Glutamatergic neuron (in vitro differentiated cells): Measurements from ENCODE around the gene SDHAF2. TPM values are rescaled to one million over a fixed set of nuclear protein-coding genes. Genes with fewer than 3 reads are reported as not detected.
A peak's percentile ranks its signal among the peaks of the same experiment; 100 is the strongest.
"Not testable (repeated sequence)": the region's sequence is repeated elsewhere in the genome, so short reads cannot be mapped to it uniquely, and the experiment has no call there.

Source experiments
- DNase-seq: peaks from one replicate; pipeline ENCODE4 v3.0.0; 2022
- H3K27ac Mint-ChIP-seq: one replicate; pipeline ENCODE4 v1.8.0; 2020; ENCODE audit warnings: mild to moderate bottlenecking, mixed read lengths, inconsistent platforms; ENCODE audit not compliant: unreplicated experiment
- H3K27me3 Mint-ChIP-seq: one replicate; pipeline ENCODE4 v1.8.0; 2020; ENCODE audit warnings: mild to moderate bottlenecking, moderate library complexity, mixed read lengths, inconsistent platforms; ENCODE audit not compliant: unreplicated experiment
- H3K36me3 Mint-ChIP-seq: one replicate; pipeline ENCODE4 v1.8.0; 2020; ENCODE audit warnings: mild to moderate bottlenecking, mixed read lengths, inconsistent platforms; ENCODE audit not compliant: unreplicated experiment
- H3K4me1 Mint-ChIP-seq: one replicate; pipeline ENCODE4 v1.8.0; 2020; ENCODE audit warnings: mild to moderate bottlenecking, low read depth, mixed read lengths, inconsistent platforms; ENCODE audit not compliant: unreplicated experiment
- H3K4me3 Mint-ChIP-seq: one replicate; pipeline ENCODE4 v1.8.0; 2020; ENCODE audit warnings: mild to moderate bottlenecking, mixed read lengths, inconsistent platforms; ENCODE audit not compliant: unreplicated experiment
- H3K9me3 Mint-ChIP-seq: one replicate; pipeline ENCODE4 v1.8.0; 2020; ENCODE audit warnings: mild to moderate bottlenecking, moderate library complexity, mixed read lengths, inconsistent platforms; ENCODE audit not compliant: unreplicated experiment
- total RNA-seq: library from RNA; stranded (reverse); fragmentation: NEBNext Ultra II Directional; extraction: Animal tissue kit (Norgen Biotek cat#: 25700); gene quantifications from one replicate; pipeline ENCODE4 v1.2.1, GENCODE V29; 2021; ENCODE audit not compliant: unreplicated experiment
- TF ChIP-seq, protein P1 (sequence below): fragments of 200-600 bp; sonication (generic); IDR thresholded peaks from one replicate; pipeline ENCODE4 v1.5.0; 2021; ENCODE audit not compliant: partially characterized antibody, unreplicated experiment

The SDHAF2 gene
- total RNA-seq, 1 donor from 2014 or later, result 43.2 TPM

DNA sequence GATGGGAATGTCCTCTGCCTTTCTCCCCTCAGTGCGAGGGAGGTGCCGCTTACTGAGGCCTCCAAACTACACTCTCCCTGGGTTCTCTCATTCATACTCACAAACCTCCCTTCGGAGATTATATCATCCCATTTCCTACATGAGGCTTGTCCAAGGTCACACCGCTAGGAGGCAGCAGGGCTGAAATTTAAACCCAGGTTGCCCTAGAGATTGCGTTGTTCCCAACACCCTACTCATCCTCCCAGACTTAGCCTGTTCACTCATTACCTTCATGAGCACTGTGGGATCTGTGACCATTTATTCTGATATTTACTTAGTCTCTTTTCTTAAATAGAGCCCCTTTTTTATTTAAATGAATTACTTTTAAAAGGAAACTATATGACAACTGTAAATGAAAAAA lies 31.1 kb downstream of the SDHAF2 start:
- Mint-ChIP-seq H3K4me3 (no peak overlapping the region), H3K27ac (no peak overlapping the region), H3K4me1 (no peaks in the 10 kb centered on the region), H3K9me3 (peaks cover 4% of the 10 kb centered on the region), H3K27me3 (no peaks in the 10 kb centered on the region), H3K36me3 (no peaks in the 10 kb centered on the region)
- TF ChIP-seq, protein P1, sequence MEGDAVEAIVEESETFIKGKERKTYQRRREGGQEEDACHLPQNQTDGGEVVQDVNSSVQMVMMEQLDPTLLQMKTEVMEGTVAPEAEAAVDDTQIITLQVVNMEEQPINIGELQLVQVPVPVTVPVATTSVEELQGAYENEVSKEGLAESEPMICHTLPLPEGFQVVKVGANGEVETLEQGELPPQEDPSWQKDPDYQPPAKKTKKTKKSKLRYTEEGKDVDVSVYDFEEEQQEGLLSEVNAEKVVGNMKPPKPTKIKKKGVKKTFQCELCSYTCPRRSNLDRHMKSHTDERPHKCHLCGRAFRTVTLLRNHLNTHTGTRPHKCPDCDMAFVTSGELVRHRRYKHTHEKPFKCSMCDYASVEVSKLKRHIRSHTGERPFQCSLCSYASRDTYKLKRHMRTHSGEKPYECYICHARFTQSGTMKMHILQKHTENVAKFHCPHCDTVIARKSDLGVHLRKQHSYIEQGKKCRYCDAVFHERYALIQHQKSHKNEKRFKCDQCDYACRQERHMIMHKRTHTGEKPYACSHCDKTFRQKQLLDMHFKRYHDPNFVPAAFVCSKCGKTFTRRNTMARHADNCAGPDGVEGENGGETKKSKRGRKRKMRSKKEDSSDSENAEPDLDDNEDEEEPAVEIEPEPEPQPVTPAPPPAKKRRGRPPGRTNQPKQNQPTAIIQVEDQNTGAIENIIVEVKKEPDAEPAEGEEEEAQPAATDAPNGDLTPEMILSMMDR, result peak; percentile 5
- DNase-seq, result no peak

DNA sequence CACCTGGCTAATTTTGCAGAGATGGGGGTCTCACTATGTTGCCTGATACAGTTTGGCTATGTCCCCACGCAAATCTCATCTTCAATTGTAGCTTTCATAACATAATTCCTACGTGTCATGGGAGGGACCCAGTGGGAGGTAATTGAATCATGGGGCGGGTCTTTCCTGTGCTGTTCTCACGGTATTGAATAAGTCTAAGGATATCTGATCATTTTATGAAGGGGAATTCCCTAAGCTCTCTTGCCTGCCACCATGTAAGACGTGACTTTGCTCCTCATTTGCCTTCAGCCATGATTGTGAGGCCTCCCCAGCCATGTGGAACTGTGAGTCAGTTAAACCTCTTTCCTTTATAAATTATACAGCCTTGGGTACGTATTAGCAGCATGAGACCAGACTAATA lies 37.7 kb downstream of the SDHAF2 start:
- DNase-seq, H3K9me3 Mint-ChIP-seq, H3K27ac Mint-ChIP-seq, H3K4me1 Mint-ChIP-seq, H3K27me3 Mint-ChIP-seq, H3K36me3 Mint-ChIP-seq, H3K4me3 Mint-ChIP-seq: not testable (repeated sequence)

DNA sequence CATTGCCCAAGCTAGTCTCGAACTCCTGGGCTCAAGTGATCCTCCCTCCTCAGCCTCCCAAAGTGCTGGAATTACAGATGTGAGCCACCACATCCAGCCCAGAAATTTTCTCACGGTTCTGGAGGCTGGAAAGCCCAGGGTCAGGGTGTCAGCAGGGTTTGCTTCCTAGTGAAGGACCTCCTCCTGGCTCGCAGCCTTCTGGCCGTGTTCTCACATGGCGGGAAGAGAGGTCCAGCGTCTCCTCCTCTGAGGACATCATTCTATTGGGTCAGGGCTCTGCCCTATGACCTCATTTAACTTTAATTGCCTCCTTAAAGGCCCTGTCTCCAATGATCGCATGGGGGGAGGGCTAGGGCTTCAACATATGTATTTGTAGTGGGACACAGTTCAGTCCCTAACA lies 38.1 kb downstream of the SDHAF2 start:
- Mint-ChIP-seq H3K9me3 (peaks cover 1% of the 10 kb centered on the region), H3K27me3 (no peaks in the 10 kb centered on the region), H3K4me1 (no peaks in the 10 kb centered on the region), H3K4me3 (no peak overlapping the region), H3K36me3 (no peaks in the 10 kb centered on the region), H3K27ac (no peak overlapping the region)
- DNase-seq, result no peak
- TF ChIP-seq, protein P1, result no peak

DNA sequence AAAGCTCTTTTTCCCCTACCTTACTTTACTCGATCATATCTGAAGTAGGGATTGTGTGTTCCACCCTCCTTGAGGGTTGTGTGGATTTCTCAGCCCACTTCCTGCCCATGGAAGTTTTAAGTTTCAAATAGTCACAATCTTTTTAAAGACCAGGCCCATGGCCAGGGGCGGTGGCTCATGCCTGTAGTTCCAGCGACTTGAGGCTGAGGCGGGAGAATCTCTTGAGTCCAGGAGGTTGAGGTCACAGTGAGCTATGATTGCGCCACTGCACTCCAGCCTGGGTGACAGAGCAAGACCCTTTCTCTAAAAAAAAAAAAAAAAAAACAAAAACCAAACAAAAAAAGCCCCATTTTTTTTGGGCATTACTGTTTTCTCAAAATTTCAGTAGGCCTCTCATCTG lies 42.4 kb downstream of the SDHAF2 start:
- TF ChIP-seq, protein P1, result no peak
- Mint-ChIP-seq H3K4me1 (no peaks in the 10 kb centered on the region), H3K36me3 (peaks cover 10% of the 10 kb centered on the region), H3K9me3 (peaks cover 1% of the 10 kb centered on the region), H3K4me3 (no peak overlapping the region), H3K27me3 (peaks cover 4% of the 10 kb centered on the region), H3K27ac (no peak overlapping the region)
- no peak for DNase-seq

DNA sequence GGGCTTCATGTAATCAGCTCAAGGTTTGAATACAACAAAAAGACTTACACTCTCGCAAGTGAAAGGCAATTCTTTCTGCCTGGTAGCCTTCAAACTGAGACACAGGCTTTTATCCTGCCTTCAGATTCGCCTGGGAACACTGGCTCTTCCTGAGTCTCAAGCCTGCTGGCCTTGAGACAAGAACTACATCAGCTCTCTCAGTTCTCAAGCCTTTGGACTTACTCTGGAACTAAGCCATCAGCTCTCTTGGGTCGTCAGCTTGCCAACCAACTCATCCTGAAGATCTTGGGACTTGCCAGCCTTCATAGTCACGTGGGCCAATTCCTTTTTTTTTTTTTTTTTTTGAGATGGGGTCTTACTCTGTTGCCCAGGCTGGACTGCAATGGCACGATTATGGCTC lies 42.9 kb downstream of the SDHAF2 start:
- peaks cover 4% of the 10 kb centered on the region for H3K27me3 Mint-ChIP-seq
- DNase-seq, result no peak
- H3K4me1 Mint-ChIP-seq, result no peaks in the 10 kb centered on the region
- H3K4me3 Mint-ChIP-seq, result no peak overlapping the region
- peaks cover 1% of the 10 kb centered on the region for H3K9me3 Mint-ChIP-seq
- peaks cover 10% of the 10 kb centered on the region for H3K36me3 Mint-ChIP-seq
- H3K27ac Mint-ChIP-seq, result no peak overlapping the region
- TF ChIP-seq, protein P1, result no peak
